Activated naive CD4-positive, alpha-beta T cell treated with anti-CD3 and anti-CD28 coated beads, Interleukin-2, amount 50 U/mL, for 72 hours (primary cell): ENCODE data around the gene IMMP2L. TPM values are rescaled to one million over a fixed set of nuclear protein-coding genes. Genes with fewer than 3 reads are reported as not detected.
A peak's percentile ranks its signal among the peaks of the same experiment; 100 is the strongest.

ENCODE experiments used
- ATAC-seq, 2 donors: fragments of 150-1000 bp; cut with Tn5 transposase; 2 replicates each; pipeline ENCODE4 v1.10.0; 2021; ENCODE audit warnings: mild to moderate bottlenecking in 2 of 2, moderate library complexity in 2 of 2
- DNase-seq, 2 donors: peaks; one replicate each; pipeline ENCODE4 v3.0.0; 2021 to 2022; ENCODE audit warnings: low spot score in 2 of 2
- H3K27ac Mint-ChIP-seq, 2 donors: one replicate each; pipeline ENCODE4 v1.8.0; 2022; ENCODE audit warnings: mild to moderate bottlenecking in 2 of 2, mixed read lengths in 2 of 2
- H3K36me3 Mint-ChIP-seq, 2 donors: one replicate each; pipeline ENCODE4 v1.8.0; 2022; ENCODE audit warnings: mixed read lengths in 2 of 2
- H3K9me3 Mint-ChIP-seq, 2 donors: one replicate each; pipeline ENCODE4 v1.8.0; 2022; ENCODE audit warnings: mixed read lengths in 2 of 2
- total RNA-seq, 2 donors: library from RNA; stranded (reverse); gene quantifications; one replicate each; pipeline ENCODE4 v1.2.3, GENCODE V29; 2022

IMMP2L gene
- total RNA-seq, 2 donors from 2014 or later: 11.8 to 18.2 TPM

DNA sequence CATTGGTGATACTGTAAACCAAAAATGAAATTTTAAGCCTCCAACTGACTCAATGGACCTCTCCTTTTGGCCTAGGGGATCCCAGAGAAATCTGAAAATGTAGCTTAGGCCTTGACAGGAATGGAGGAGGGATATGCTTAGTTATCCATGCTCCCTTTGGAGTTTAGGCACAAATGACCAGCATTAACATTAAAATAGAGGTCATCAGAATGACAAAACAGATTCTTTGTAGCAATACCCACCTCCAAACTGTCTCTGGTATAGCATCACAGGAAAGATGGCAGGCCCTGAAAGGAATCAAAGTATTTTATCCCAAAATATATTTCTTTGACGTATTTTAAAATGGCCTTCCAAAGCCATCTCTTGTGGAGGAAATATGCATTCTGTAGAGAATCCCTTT is 510.5 kb downstream of the IMMP2L start:
- no peaks in the 10 kb centered on the region for H3K9me3 Mint-ChIP-seq
- peaks cover 0 to 10% of the 10 kb centered on the region in 2 donors for H3K36me3 Mint-ChIP-seq
- no peak overlapping the region for H3K27ac Mint-ChIP-seq
- DNase-seq: no peak
- no peak for ATAC-seq

DNA sequence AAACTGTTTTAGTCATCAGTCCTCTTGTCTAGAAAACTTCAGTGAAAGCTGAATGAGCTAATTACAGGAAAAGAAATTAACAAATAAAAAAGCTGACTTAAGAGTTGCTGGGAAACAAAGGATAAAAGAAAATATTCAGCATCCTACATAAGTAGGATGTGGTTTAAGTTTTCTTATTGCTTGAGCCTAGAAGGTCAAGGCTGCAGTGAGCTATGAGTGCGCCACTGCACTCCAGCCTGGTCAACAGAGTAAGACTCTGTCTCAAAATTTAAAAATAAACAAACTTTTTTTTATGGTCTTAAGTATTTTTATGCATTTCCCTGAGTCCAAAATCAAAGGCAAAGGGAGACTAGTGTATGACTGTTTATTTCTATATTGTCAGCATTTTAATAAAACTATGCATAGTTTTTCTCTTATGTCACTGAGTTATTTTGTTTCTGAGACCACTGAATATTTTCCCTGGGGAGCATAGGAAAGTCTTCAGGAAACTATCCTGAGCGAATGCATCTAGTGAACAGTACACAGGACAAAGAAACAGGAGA is 511.3 kb downstream of the IMMP2L start:
- Mint-ChIP-seq H3K27ac (no peak overlapping the region), H3K9me3 (no peaks in the 10 kb centered on the region), H3K36me3 (peaks cover 0 to 10% of the 10 kb centered on the region in 2 donors)
- DNase-seq: no peak
- ATAC-seq: no peak

DNA sequence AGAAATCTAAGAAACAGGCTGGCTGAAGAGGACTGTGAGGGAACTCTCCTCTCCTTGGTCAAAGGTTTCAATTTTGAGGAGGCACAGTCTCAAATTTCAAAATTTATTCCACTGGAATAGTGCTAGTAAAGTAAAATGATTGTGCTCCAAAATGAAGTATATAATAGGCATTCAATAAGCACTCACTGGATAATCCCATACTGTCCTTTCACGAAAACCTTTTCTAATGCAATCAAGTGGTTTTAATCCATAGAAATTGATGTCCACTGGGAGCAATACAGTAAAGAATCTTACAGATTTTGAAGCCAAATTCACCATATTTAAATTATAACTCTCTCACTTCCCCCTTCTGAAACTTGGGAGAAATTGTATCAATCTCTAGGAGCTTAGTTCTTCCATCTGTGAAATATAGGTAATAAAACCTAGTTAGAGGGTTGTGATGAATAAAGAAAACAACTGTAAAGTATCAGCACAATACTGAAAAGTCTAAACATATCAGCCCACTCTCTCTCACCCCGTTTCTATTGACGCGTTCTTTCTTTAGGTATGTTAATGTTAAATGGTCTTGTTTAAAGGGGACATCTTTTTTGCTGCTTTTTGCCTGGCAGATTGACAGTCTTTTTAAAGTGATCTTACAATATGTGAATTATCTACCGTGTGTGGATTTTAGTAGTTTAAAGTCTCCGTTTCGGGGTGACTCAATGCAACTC is 512.2 kb downstream of the IMMP2L start:
- ATAC-seq (no peak), DNase-seq (no peak)
- Mint-ChIP-seq H3K36me3 (peaks cover 0 to 5% of the 10 kb centered on the region in 2 donors), H3K9me3 (no peaks in the 10 kb centered on the region), H3K27ac (no peak overlapping the region)

DNA sequence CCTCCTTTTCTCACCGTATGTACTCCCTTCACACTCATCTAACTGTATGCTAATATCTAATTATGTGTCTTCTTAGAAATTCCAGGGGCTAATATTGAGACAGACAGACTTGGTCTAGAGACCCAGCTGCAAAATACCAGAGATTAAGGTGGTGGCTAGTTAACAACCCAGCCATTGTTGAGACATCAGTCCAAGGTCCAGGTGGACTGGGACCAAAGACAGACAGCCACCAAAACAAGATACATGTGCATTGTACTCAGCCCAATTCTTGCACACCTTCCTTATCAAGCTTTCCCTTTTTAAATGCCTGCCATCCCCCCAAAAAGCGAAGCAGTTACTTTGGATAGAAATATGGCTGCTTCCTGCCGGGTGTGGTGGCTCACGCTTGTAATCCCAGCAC is 514.7 kb downstream of the IMMP2L start:
- no peaks in the 10 kb centered on the region for H3K9me3 Mint-ChIP-seq

DNA sequence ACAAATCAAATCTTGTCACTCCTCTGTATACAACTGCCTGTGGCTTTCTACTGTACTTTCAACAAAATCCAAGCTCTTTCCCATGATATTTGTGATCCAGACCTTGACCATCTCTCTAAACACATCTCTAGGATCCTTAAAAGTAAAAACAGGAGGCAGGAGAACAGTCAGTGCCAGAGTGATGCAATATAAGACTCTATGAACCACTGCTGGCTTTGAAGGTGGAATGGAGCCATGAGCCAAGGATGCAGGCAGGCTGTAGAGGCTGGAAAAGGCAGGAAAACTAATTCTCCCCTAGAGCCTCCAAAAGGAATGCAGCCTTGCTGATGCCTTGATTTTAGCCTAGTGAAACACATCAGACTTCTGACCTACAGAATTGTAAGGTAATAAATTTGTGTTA is 516.8 kb downstream of the IMMP2L start:
- ATAC-seq (no peak), DNase-seq (no peak)
- no peak overlapping the region for H3K27ac Mint-ChIP-seq
- no peaks in the 10 kb centered on the region for H3K9me3 Mint-ChIP-seq
- H3K36me3 Mint-ChIP-seq: peaks cover 0 to 5% of the 10 kb centered on the region in 2 donors

More for the DNA sequence above, 514.7 kb downstream of the IMMP2L start:
- Mint-ChIP-seq H3K36me3 (peaks cover 0 to 5% of the 10 kb centered on the region in 2 donors), H3K27ac (no peak overlapping the region)
- no peak for ATAC-seq
- no peak for DNase-seq

DNA sequence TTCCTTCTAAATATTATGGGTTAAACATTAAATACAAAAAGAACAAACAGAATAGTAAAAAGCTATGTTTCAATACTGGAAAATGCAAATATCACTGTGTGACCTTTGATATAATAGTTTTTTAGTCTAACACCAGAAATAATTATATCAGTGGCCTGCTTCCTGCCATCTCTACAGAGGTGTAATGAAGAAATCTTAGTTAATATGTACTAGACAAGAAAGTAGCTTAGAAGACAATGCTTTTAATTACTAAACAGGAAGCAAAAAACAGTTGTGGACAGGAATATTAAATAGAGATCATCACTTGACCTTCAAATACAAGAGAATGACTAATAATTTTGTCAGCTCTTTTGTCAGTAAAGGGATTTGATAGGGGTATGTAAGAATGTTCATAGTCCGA is 518.7 kb downstream of the IMMP2L start:
- Mint-ChIP-seq H3K27ac (no peak overlapping the region), H3K36me3 (peaks cover 0 to 5% of the 10 kb centered on the region in 2 donors), H3K9me3 (no peaks in the 10 kb centered on the region)
- DNase-seq (no peak), ATAC-seq (no peak)

- DNase-seq: no peak
- Mint-ChIP-seq H3K27ac (no peak overlapping the region), H3K9me3 (no peaks in the 10 kb centered on the region), H3K36me3 (no peaks in the 10 kb centered on the region)
- no peak for ATAC-seq
Measured at GRCh38 chr7:111042842-111043241, 519.5 kb downstream of the IMMP2L start.

DNA sequence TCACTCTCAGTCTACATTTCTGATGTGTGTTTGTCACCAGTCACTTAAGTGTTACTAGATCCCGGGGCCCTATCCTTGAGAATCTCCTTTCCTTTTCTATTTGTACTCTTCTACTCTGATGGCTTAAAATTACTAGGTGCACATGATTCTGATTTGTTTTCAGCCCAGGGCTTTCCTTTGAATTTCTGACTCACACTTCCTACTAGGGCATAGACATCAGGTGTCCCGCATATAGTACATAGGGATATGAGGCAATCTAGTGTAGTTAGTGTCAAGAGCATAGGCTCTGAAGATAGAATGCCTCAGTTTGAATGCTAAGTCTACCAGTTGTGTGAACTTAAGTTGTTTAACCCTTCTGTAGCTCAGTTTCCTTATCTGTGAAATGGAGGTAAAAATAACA is 520.7 kb downstream of the IMMP2L start:
- H3K36me3 Mint-ChIP-seq: no peaks in the 10 kb centered on the region
- no peaks in the 10 kb centered on the region for H3K9me3 Mint-ChIP-seq
- DNase-seq (no peak), ATAC-seq (peak; percentile 77 to 99)
- H3K27ac Mint-ChIP-seq: peak overlapping the region; percentile 18 to 52

GRCh38 chr7:111038185-111038584 is 524.1 kb downstream of the IMMP2L start:
- no peak overlapping the region for H3K27ac Mint-ChIP-seq
- DNase-seq: no peak
- no peaks in the 10 kb centered on the region for H3K9me3 Mint-ChIP-seq
- no peaks in the 10 kb centered on the region for H3K36me3 Mint-ChIP-seq
- ATAC-seq: no peak

- ATAC-seq (no peak), DNase-seq (no peak)
- Mint-ChIP-seq H3K27ac (no peak overlapping the region), H3K36me3 (peaks cover 0 to 4% of the 10 kb centered on the region in 2 donors), H3K9me3 (peaks cover 0 to 6% of the 10 kb centered on the region in 2 donors)
Measured at GRCh38 chr7:111031916-111032315, 530.4 kb downstream of the IMMP2L start.

DNA sequence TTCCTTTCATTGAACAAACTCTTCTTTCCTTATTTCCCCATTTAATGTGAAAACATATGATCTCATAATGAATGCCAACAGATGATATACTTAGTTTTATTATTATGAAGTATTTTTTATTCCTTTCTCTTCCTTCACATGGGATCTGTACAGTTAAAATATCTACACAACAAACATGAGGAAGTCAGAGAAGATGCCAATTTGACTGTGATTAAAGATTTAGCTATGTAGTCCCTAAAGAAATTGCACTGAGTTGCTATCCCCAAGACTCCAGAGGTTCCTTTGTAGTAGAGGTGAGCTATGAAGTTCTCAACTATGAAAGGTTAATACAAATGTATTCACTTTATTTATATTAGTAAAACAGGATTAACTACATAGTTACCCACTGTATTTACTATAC is 532.0 kb downstream of the IMMP2L start:
- DNase-seq: no peak
- H3K36me3 Mint-ChIP-seq: peaks cover 0 to 4% of the 10 kb centered on the region in 2 donors

DNA sequence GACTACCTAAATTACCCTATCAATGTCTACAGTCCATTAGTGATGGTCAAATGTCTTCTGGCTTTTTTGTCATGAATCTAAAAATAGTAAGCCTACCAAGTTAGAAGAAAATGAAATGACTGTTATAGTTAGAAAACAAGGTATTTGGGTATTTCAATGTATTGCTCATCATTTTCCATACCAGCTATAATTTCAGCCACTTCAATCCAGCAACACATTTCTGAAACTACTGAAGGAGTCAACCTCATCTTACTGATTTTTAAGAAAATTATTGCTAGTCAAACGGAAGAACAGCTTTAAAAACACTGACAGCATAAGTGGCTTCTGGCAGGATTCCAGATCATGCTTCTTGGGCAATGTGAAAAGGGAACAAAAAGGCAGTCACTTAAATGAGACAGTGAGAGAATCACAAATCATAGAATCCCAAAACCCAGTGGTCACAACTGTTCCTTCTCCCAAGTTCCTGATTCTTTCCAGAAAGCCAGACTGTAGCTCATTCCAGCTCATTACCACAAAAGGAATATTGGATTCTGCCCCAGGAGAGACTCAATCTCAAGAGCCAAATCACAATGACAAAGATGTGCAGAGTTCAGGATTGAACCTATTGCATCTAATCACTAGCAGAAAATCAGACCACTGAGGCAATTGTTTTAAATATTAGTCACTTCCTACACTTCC is 532.6 kb downstream of the IMMP2L start:
- peak overlapping the region; percentile 95 to 97 for H3K27ac Mint-ChIP-seq
- peak; percentile 71 to 77 for ATAC-seq
- peak in 1 of 2 donors; percentile 66 for DNase-seq
- H3K9me3 Mint-ChIP-seq: peaks cover 0 to 11% of the 10 kb centered on the region in 2 donors
- H3K36me3 Mint-ChIP-seq: peaks cover 0 to 10% of the 10 kb centered on the region in 2 donors

More for the DNA sequence above, 532.0 kb downstream of the IMMP2L start:
- no peak for ATAC-seq
- Mint-ChIP-seq H3K9me3 (peaks cover 0 to 7% of the 10 kb centered on the region in 2 donors), H3K27ac (peak overlapping the region; percentile 95 to 97)

- DNase-seq (no peak), ATAC-seq (peak in 1 of 2 donors; percentile 41)
- peak overlapping the region; percentile 95 to 97 for H3K27ac Mint-ChIP-seq
- H3K9me3 Mint-ChIP-seq: peaks cover 0 to 12% of the 10 kb centered on the region in 2 donors
- peaks cover 0 to 12% of the 10 kb centered on the region in 2 donors for H3K36me3 Mint-ChIP-seq
Measured at GRCh38 chr7:111029141-111029572, 533.1 kb downstream of the IMMP2L start.

DNA sequence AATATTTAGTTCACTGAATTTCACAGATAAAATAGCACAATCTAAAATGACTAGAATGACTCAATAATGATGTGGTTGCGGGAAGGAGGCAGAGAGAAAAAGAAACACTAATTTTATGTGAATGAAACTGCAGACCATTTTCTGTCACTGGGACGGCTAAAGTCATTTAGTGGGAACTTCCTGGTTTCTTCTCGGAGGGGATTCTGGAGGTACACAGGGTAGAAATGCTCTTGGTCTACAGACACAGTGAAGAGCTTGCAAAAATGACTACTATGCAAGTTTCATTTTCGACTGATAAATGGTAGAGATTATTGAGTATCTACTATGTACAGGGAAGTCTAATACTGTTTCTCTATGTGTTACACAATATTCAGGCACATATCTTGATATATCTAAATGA is 534.9 kb downstream of the IMMP2L start:
- peaks cover 0 to 12% of the 10 kb centered on the region in 2 donors for H3K9me3 Mint-ChIP-seq
- ATAC-seq (no peak), DNase-seq (no peak)
- peaks cover 4 to 12% of the 10 kb centered on the region in 2 donors for H3K36me3 Mint-ChIP-seq
- peak overlapping the region in 1 of 2 donors; percentile 94 for H3K27ac Mint-ChIP-seq

DNA sequence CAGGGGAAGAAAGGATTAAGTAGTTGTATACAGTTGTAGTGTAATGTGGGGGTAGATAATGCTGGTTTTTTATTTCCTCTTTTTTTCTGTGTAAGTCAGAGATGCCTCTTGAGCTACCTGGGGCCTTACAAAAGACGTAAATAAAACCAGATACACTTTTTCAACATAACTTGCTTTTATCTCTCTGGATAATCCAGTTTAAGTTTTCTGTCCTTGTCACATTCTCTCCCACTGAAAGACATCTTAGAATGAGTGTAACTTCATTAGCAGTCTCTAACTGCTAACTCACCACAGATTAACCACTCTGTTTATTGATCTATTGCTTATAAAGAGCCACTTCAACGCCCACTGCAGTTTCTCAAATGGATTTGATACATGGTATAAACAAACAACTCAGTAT is 535.5 kb downstream of the IMMP2L start:
- ATAC-seq: no peak
- peaks cover 10 to 15% of the 10 kb centered on the region in 2 donors for H3K36me3 Mint-ChIP-seq

GRCh38 chr7:111026343-111026742 is 535.9 kb downstream of the IMMP2L start:
- ATAC-seq: no peak
- H3K27ac Mint-ChIP-seq: peak overlapping the region in 1 of 2 donors; percentile 94

More for the DNA sequence above, 535.5 kb downstream of the IMMP2L start:
- DNase-seq: no peak
- peak overlapping the region in 1 of 2 donors; percentile 94 for H3K27ac Mint-ChIP-seq
- H3K9me3 Mint-ChIP-seq: peaks cover 0 to 12% of the 10 kb centered on the region in 2 donors

GRCh38 chr7:111025006-111025405 is 537.3 kb downstream of the IMMP2L start:
- peak; percentile 81 to 84 for ATAC-seq
- Mint-ChIP-seq H3K36me3 (peaks cover 17 to 19% of the 10 kb centered on the region in 2 donors), H3K27ac (peak overlapping the region; percentile 11 to 94), H3K9me3 (peaks cover 0 to 12% of the 10 kb centered on the region in 2 donors)
- peak in 1 of 2 donors; percentile 45 for DNase-seq

More at GRCh38 chr7:111026343-111026742, 535.9 kb downstream of the IMMP2L start:
- no peak for DNase-seq
- peaks cover 15 to 17% of the 10 kb centered on the region in 2 donors for H3K36me3 Mint-ChIP-seq
- H3K9me3 Mint-ChIP-seq: peaks cover 0 to 12% of the 10 kb centered on the region in 2 donors
